ENCODE measurements around the gene PTPRE.

Gene PTPRE

GRCh38 chr10:128018691-128019090 is 111.8 kb downstream of the PTPRE start:
- TF ChIP-seq GATA3 (IDR thresholded peaks at IDR 0.05; ENCODE audit: low read depth, low read length) (no peak), GATA2 (IDR thresholded peaks at IDR 0.05; ENCODE audit: low read depth, low read length) (no peak)

GRCh38 chr10:128022261-128023196 is 115.6 kb downstream of the PTPRE start:
- TF ChIP-seq GATA2 (IDR thresholded peaks at IDR 0.05; ENCODE audit: low read depth, low read length) (no peak), GATA3 (IDR thresholded peaks at IDR 0.05; ENCODE audit: low read depth, low read length) (no peak)

DNA sequence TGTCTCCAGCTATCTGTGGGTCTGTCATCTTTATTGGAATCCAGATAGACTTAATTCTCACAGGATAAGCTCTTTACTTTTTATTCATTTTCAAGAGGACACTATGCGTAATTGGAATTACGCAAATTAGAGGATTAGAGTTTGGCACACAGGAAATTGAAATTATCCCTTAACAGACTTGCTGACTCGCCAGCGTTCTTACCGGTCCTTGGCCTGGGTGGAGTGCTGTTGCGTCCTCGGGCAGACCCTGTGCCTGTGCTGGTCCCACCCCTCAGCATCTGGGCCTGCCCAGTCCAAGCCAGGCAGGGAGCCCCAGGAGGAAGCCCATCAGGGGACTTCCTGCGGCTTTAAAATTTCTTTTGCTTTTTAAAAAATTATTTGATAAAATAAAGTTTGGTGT is 117.5 kb downstream of the PTPRE start:
- TF ChIP-seq GATA3 (IDR thresholded peaks at IDR 0.05; ENCODE audit: low read depth, low read length) (no peak), GATA2 (IDR thresholded peaks at IDR 0.05; ENCODE audit: low read depth, low read length) (no peak)

DNA sequence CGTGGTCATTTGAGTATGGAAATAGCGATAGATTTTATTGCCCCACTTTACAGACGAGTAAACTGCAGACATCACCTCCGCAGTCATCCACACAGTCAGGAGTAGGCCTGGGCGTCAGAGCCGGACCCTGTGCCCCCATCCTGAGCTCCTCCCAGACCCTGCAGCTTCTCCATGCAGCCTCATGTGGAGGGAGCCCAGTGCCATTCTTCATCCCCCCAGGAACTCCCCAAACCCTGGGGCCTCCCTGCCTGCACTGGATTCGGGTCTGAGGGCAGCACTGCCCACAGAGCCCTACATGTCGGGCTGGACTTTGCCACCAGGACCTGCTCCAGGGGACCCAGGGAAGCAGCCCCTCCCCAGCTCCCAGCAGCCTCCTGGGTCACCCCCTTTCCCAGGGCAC is 118.5 kb downstream of the PTPRE start:
- TF ChIP-seq GATA3 (IDR thresholded peaks at IDR 0.05; ENCODE audit: low read depth, low read length) (no peak), GATA2 (IDR thresholded peaks at IDR 0.05; ENCODE audit: low read depth, low read length) (no peak)

DNA sequence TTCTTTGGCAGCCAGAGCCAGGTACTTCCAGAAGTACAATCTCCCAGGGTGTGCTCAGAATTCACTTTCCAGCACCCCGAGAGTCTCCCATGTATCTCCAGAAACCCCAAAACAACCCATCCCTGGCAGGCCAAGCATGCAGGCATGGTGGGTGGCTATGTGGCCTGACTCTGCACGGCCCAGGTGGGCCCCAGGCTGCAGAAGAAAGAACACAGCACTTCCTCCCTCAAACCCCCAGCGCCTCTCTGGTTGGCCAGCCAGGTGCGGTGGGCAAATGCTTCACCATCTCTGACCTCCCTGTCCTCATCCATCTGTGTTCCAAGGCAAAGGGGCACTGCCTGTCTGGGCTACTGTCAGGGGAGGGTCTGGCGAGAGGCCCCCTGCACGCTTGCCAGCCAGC is 119.0 kb downstream of the PTPRE start:
- TF ChIP-seq GATA2 (IDR thresholded peaks at IDR 0.05; ENCODE audit: low read depth, low read length) (no peak), GATA3 (IDR thresholded peaks at IDR 0.05; ENCODE audit: low read depth, low read length) (no peak)

DNA sequence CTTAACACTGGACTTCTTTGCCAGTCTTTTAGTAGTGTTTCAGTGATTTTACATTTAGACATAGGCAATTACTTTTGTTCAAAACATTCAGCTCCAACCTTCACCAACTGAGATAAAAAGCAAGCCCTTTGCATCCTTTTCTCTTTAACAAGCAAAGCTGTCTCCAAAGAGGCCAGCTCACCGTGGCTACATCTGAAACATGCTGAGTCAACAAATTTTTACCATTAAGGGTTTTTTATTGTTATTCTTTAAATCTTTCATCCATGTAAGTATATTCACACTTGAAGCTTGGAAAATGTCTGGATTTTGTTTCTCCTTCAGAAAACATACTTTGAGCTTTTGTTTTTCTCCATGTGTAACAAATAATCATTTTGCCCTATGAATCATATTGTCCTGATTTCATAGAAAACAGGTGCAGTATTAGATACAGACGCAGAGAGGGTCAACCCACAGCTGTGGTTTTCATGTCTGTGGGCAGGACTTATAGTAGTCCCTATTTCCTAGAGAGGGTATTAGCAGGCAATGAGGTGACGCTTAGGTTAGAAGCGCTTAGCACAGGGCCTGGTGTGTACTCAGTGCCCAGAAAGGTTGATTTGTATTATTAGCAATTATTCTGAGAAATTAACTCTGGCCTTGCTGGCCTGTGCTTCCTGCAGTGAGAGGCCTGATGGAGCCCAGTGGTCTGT is 119.9 kb downstream of the PTPRE start:
- TF ChIP-seq GATA2 (IDR thresholded peaks at IDR 0.05; ENCODE audit: low read depth, low read length) (no peak), GATA3 (IDR thresholded peaks at IDR 0.05; ENCODE audit: low read depth, low read length) (no peak)

DNA sequence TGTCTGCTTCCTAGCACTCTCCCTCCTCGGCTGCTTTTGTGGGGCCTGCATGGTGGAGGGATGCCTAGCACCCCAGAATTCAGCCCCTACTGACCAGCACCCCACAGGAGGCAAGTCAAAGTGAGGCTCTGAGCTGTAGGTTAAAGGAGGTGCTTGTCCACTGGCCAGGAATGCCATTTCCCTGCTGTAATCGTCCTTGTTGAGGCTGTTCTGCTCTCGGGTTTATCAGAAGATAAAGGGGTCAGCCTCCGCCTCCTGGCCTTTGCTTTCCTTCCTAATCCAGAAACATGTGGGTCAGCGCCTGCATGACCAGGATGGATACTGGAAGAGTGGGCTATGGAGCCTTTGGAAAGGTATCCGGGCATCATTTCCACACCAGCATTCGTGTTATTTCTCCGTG is 120.4 kb downstream of the PTPRE start:
- TF ChIP-seq GATA2 (IDR thresholded peaks at IDR 0.05; ENCODE audit: low read depth, low read length) (no peak), GATA3 (IDR thresholded peaks at IDR 0.05; ENCODE audit: low read depth, low read length) (no peak)

DNA sequence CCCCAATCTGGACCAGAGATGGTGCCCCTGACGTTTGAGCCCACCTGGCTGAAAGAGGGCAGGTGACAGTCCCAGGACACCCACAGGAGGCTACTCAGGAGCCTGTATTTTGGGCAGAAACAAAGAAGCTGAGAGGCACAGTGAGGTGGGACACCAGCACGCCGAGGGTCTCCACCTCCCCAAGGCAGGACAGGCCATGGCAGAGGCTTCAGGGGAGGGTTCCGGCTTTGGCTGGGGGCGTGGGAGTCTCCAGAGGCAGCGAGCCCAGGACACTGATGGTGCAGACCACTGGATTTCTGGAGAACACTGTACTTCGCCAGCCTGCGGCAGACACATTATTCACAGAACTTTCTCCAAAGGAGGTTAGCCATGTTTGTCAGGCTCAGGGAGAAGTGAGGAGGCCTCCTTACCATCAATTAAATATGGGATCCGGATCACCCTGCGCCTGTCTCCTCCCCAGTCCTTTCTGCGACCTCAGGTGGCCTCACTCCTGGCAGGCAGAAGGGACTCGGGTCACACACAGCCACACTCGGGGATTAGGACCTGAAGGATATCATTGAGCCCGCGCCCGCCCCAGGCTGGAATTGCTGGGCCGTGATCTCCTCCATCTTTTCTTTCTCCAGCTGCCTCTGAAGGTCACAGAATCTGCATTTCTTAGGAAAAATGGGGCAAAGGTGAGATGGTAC is 121.1 kb downstream of the PTPRE start:
- no peak for TF ChIP-seq GATA3 (IDR thresholded peaks at IDR 0.05; ENCODE audit: low read depth, low read length)

DNA sequence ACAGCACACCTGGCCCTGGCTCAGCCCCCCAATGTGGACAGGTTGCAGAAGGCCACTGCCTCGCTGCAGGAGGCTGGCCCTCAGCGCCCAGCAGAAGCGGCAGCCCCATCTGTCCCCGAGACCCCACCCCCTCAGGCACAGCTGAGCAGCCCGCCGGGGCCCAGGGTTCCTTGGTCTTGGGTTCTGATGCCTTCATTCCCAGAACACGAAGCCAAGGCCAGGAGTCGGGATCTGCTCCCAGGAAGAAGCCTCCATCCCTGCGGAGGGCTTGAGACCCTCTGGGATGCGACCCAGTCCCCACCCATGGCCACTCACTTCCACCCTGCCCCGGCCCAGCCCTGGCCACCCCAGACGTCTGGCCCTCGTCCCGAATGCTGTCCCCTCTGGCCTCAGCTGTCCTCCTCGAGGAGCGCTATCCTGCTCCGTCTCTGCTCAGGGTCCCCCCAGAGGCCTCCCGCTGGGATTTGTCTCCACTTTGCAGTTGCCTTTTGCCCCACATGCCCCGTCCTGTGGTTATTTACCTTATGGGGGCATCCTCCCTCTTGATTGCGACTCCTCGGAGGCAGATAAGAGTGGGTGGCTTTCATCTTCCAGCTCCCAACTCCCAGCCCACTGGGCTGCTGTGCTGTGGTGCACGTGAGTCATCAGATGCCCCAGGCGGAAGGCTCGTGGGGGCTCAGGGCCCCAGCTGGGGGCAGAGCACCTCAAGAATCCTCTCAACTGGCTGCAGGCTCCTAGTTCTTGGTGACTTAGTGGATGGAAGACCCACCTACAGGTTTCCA is 121.8 kb downstream of the PTPRE start:
- TF ChIP-seq GATA2 (IDR thresholded peaks at IDR 0.05; ENCODE audit: low read depth, low read length) = no peak
- TF ChIP-seq GATA3 (IDR thresholded peaks at IDR 0.05; ENCODE audit: low read depth, low read length) = no peak

DNA sequence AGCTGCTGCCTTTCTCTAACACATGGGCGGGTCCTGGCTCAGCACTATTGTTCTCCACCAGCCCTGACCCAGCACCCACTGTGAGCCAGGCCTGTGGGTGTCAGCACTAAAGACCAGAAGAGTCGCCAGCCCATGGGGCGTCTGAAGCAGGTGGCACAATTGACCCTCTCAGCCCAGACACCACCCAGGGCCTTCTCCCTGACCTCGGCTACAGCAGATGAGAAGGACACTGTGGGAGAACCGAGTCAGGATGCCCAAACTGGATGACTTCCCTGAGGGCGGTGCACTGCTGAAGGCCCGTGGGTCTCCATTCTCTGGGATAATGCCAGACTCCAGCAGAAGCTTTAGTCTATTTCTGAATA is 122.4 kb downstream of the PTPRE start:
- TF ChIP-seq GATA2 (IDR thresholded peaks at IDR 0.05; ENCODE audit: low read depth, low read length) (no peak), GATA3 (IDR thresholded peaks at IDR 0.05; ENCODE audit: low read depth, low read length) (no peak)

GRCh38 chr10:128029731-128030369 is 122.9 kb downstream of the PTPRE start:
- TF ChIP-seq GATA2 (IDR thresholded peaks at IDR 0.05; ENCODE audit: low read depth, low read length) = no peak
- no peak for TF ChIP-seq GATA3 (IDR thresholded peaks at IDR 0.05; ENCODE audit: low read depth, low read length)

- TF ChIP-seq GATA3 (IDR thresholded peaks at IDR 0.05; ENCODE audit: low read depth, low read length) (no peak), GATA2 (IDR thresholded peaks at IDR 0.05; ENCODE audit: low read depth, low read length) (no peak)
These were observed 123.7 kb downstream of the PTPRE start for GRCh38 chr10:128030498-128031072.

GRCh38 chr10:128031216-128031615 is 124.3 kb downstream of the PTPRE start:
- TF ChIP-seq GATA3 (IDR thresholded peaks at IDR 0.05; ENCODE audit: low read depth, low read length) (no peak), GATA2 (IDR thresholded peaks at IDR 0.05; ENCODE audit: low read depth, low read length) (no peak)

Measured in SH-SY5Y (cell line).